LoVo (cell line): ENCODE data around the gene KCNH8.
A peak's percentile ranks its signal among the peaks of the same experiment; 100 is the strongest.

Experiments used
- DNase-seq: peaks from one replicate; pipeline ENCODE4 v3.0.0-alpha.2; 2016; ENCODE audit warnings: low spot score

KCNH8 gene

GRCh38 chr3:19147905-19148767 lies at the start of gene KCNH8:
Gene KCNH8 (plus strand): TSS chr3:19148510. CDS start chr3:19148720, 210 bp downstream.
- peak; percentile 50 for DNase-seq

GRCh38 chr3:19102654-19103290 lies 45.5 kb upstream of the KCNH8 start:
- DNase-seq: peak; percentile 7

GRCh38 chr3:19103510-19103909 lies 44.8 kb upstream of the KCNH8 start:
- no peak for DNase-seq

GRCh38 chr3:19104459-19104858 lies 43.9 kb upstream of the KCNH8 start:
- no peak for DNase-seq

GRCh38 chr3:19105826-19106225 lies 42.5 kb upstream of the KCNH8 start:
- no peak for DNase-seq

GRCh38 chr3:19106307-19106706 lies 42.0 kb upstream of the KCNH8 start:
- DNase-seq: no peak

GRCh38 chr3:19107719-19108118 lies 40.6 kb upstream of the KCNH8 start:
- no peak for DNase-seq

GRCh38 chr3:19110335-19110895 lies 37.9 kb upstream of the KCNH8 start:
- DNase-seq: no peak

- DNase-seq: no peak
Measured at GRCh38 chr3:19114461-19114860, 33.8 kb upstream of the KCNH8 start.

GRCh38 chr3:19116239-19116638 lies 32.1 kb upstream of the KCNH8 start:
- DNase-seq: no peak

GRCh38 chr3:19124752-19125151 lies 23.6 kb upstream of the KCNH8 start:
- DNase-seq: no peak

GRCh38 chr3:19139863-19140262 lies 8.4 kb upstream of the KCNH8 start:
- no peak for DNase-seq

GRCh38 chr3:19146685-19147650 lies 1.3 kb upstream of the KCNH8 start:
- peak; percentile 69 for DNase-seq

- DNase-seq: no peak
Measured at GRCh38 chr3:19148768-19149091, 420 bp downstream of the KCNH8 start.

- DNase-seq: peak; percentile 38
Measured at GRCh38 chr3:19149368-19149767, 1.1 kb downstream of the KCNH8 start.

GRCh38 chr3:19151171-19151570 lies 2.9 kb downstream of the KCNH8 start:
- no peak for DNase-seq

GRCh38 chr3:19154693-19155250 lies 6.5 kb downstream of the KCNH8 start:
- no peak for DNase-seq

GRCh38 chr3:19155375-19155774 lies 7.1 kb downstream of the KCNH8 start:
- DNase-seq: no peak

- DNase-seq: no peak
Measured at GRCh38 chr3:19159966-19160635, 11.8 kb downstream of the KCNH8 start.

GRCh38 chr3:19165654-19166053 lies 17.3 kb downstream of the KCNH8 start:
- DNase-seq: no peak

- no peak for DNase-seq
Measured at GRCh38 chr3:19171794-19172193, 23.5 kb downstream of the KCNH8 start.
